Natural killer cell (primary cell): ENCODE data around the gene SFRP2. TPM values are rescaled to one million over a fixed set of nuclear protein-coding genes. Genes with fewer than 3 reads are reported as not detected.

ENCODE experiments used
- ATAC-seq, 3 donors: fragments of 150-1000 bp in 2 of 3; fragments of 200-7000 bp in 1 of 3; cut with Tn5 transposase; 1 replicate in 1 of 3; 2 replicates in 2 of 3; pipeline ENCODE4 v1.10.0; 2021; ENCODE audit warnings: mild to moderate bottlenecking in 2 of 3, moderate library complexity in 2 of 3
- DNase-seq, 2 donors: peaks; one replicate each; pipeline versions ENCODE4 v3.0.0 to v3.0.0-alpha.2; 2013 to 2021; ENCODE audit warnings: mixed read lengths in 1 of 2
- H3K27ac ChIP-seq: one replicate; pipeline ENCODE4 v1.5.1; 2013; ENCODE audit warnings: mild to moderate bottlenecking, low read length
- H3K27me3 ChIP-seq: one replicate; pipeline ENCODE4 v1.6.1; 2013; ENCODE audit warnings: low read length; ENCODE audit not compliant: control insufficient read depth, insufficient read depth
- H3K36me3 ChIP-seq: one replicate; pipeline ENCODE4 v1.6.1; 2013; ENCODE audit warnings: low read length; ENCODE audit not compliant: control insufficient read depth, insufficient read depth
- H3K4me1 ChIP-seq: one replicate; pipeline ENCODE4 v1.6.1; 2013; ENCODE audit warnings: low read length; ENCODE audit not compliant: control insufficient read depth, insufficient read depth
- H3K4me3 ChIP-seq: one replicate; pipeline ENCODE4 v1.5.1; 2013; ENCODE audit warnings: low read length
- H3K9me3 ChIP-seq: one replicate; pipeline ENCODE4 v1.6.1; 2013; ENCODE audit warnings: low read length; ENCODE audit not compliant: control insufficient read depth, insufficient read depth
- H3K27ac Mint-ChIP-seq, 2 donors: one replicate each; pipeline ENCODE4 v1.8.0; 2022; ENCODE audit warnings: mild to moderate bottlenecking in 2 of 2, mixed read lengths in 2 of 2, moderate library complexity in 1 of 2
- H3K27me3 Mint-ChIP-seq, 2 donors: one replicate each; pipeline ENCODE4 v1.8.0; 2022; ENCODE audit warnings: low read depth in 2 of 2, mixed read lengths in 2 of 2
- H3K36me3 Mint-ChIP-seq: one replicate; pipeline ENCODE4 v1.8.0; 2022; ENCODE audit warnings: mixed read lengths
- H3K4me1 Mint-ChIP-seq, 2 donors: one replicate each; pipeline ENCODE4 v1.8.0; 2022; ENCODE audit warnings: mixed read lengths in 2 of 2
- H3K4me3 Mint-ChIP-seq: one replicate; pipeline ENCODE4 v1.8.0; 2022; ENCODE audit warnings: mild to moderate bottlenecking, moderate library complexity, mixed read lengths
- H3K9me3 Mint-ChIP-seq, 2 donors: one replicate each; pipeline ENCODE4 v1.8.0; 2022; ENCODE audit warnings: mixed read lengths in 2 of 2
- WGBS: methylation state at CpG from one replicate; pipeline ENCODE4 v1.1.7; 2013; ENCODE audit warnings: missing lambda C conversion rate; ENCODE audit not compliant: insufficient coverage; 5-methylcytosine and 5-hydroxymethylcytosine counted together
- intact Hi-C: fragments of 100-400 bp; cut with micrococcal nuclease; formaldehyde crosslinking; loops from one replicate; pipeline ENCODE4 v1.14.2; 2022
- total RNA-seq, 4 donors: library from RNA; stranded (reverse); fragments of 120-200 nt in 1 of 4; gene quantifications; one replicate each; pipeline versions ENCODE4 v1.2.3 to v1.2.4, GENCODE V29; 2013 to 2022
- TF ChIP-seq, protein P1 (sequence below): fragments of 200-600 bp; IDR thresholded peaks from one replicate; pipeline ENCODE4 v1.8.0; 2022; ENCODE audit warnings: antibody characterized with exemption

The SFRP2 gene
- total RNA-seq, 3 donors from 2014 or later (not counting 1 experiment from before 2014, with no cell fraction given): not detected

DNA sequence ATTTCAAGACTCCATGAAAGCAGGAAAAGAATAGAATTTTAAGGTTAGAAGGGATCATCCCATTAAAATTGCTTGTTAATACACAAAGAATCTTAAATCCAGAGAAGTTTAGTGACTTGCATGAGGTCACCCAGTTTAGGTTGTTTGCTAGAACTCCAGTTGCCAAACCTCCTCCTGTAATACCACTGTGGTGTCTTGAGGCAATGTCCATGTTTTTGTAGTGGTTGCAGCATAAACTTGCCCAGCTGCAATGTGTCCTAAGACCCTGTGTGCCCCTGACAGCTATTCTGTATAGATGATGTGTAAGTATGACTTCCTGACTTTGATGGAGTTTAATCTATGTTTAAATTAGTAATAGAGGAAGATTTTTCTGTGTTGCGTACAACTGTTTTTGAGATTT is 6.3 kb downstream of the SFRP2 start:
- intact Hi-C loops: loop anchor here (10.0 kb wide), 1 partner anchor 1592 kb away; the partner anchor contains the start of gene MAP9
- TF ChIP-seq, protein P1, sequence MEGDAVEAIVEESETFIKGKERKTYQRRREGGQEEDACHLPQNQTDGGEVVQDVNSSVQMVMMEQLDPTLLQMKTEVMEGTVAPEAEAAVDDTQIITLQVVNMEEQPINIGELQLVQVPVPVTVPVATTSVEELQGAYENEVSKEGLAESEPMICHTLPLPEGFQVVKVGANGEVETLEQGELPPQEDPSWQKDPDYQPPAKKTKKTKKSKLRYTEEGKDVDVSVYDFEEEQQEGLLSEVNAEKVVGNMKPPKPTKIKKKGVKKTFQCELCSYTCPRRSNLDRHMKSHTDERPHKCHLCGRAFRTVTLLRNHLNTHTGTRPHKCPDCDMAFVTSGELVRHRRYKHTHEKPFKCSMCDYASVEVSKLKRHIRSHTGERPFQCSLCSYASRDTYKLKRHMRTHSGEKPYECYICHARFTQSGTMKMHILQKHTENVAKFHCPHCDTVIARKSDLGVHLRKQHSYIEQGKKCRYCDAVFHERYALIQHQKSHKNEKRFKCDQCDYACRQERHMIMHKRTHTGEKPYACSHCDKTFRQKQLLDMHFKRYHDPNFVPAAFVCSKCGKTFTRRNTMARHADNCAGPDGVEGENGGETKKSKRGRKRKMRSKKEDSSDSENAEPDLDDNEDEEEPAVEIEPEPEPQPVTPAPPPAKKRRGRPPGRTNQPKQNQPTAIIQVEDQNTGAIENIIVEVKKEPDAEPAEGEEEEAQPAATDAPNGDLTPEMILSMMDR: no peak
- Histone ChIP-seq H3K36me3 (no peaks in the 10 kb centered on the region), H3K27me3 (peaks cover 12% of the 10 kb centered on the region), H3K27ac (no peak overlapping the region), H3K4me3 (no peak overlapping the region), H3K4me1 (no peaks in the 10 kb centered on the region), H3K9me3 (no peaks in the 10 kb centered on the region)
- Mint-ChIP-seq H3K9me3 (no peaks in the 10 kb centered on the region), H3K27me3 (peaks cover 53 to 80% of the 10 kb centered on the region in 2 donors), H3K27ac (no peak overlapping the region), H3K36me3 (no peaks in the 10 kb centered on the region), H3K4me1 (no peaks in the 10 kb centered on the region), H3K4me3 (no peak overlapping the region)
- ATAC-seq: no peak
- WGBS: 100% methylated on average over 1 of the region's 1 CpG
- DNase-seq: no peak

DNA sequence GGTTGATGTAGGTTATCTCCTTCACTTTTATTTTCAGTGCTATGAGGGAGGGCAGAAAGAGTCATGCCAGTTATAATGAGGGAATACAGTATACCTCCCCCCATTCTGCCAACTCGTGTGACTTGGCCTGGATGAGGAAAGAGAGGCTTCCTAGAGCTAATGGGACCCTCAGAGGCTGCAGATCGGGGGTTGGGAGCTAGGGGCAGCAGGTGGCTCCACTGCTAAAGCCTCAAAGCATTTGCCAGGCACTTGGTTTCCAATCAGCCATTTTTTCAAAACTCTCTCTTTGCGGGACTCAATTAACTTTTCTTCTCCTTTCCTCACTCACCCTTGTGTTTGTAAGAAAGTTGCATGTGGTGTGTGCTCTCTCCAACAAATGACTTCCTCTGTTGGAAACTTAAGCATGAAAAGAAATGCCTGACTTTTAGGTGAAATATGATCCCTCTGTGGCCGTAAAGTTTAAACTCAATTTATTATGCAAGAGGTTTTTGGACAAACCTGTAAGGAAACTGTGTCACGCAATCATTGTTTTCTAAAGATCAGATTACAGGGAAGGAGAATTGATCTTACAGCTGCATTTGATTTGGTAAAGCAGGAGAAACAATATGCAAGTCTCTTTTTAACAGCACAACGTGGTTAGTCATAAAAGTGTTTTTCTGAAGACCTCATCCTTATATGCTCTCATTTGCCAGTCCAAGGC is 7.0 kb downstream of the SFRP2 start:
- no peak overlapping the region for H3K27ac ChIP-seq
- WGBS: 46% methylated on average over 5 of the region's 6 CpGs
- no peaks in the 10 kb centered on the region for H3K36me3 ChIP-seq
- peaks cover 12% of the 10 kb centered on the region for H3K27me3 ChIP-seq
- Mint-ChIP-seq H3K9me3 (no peaks in the 10 kb centered on the region), H3K27me3 (peaks cover 52 to 77% of the 10 kb centered on the region in 2 donors), H3K27ac (no peak overlapping the region), H3K4me1 (no peaks in the 10 kb centered on the region), H3K36me3 (no peaks in the 10 kb centered on the region), H3K4me3 (no peak overlapping the region)
- no peaks in the 10 kb centered on the region for H3K4me1 ChIP-seq
- ATAC-seq: no peak
- H3K9me3 ChIP-seq: no peaks in the 10 kb centered on the region
- TF ChIP-seq, protein P1: no peak
- no peak overlapping the region for H3K4me3 ChIP-seq
- no peak for DNase-seq
- intact Hi-C loops: loop anchor here (10.0 kb wide), 1 partner anchor 1593 kb away; the partner anchor contains the start of gene MAP9

DNA sequence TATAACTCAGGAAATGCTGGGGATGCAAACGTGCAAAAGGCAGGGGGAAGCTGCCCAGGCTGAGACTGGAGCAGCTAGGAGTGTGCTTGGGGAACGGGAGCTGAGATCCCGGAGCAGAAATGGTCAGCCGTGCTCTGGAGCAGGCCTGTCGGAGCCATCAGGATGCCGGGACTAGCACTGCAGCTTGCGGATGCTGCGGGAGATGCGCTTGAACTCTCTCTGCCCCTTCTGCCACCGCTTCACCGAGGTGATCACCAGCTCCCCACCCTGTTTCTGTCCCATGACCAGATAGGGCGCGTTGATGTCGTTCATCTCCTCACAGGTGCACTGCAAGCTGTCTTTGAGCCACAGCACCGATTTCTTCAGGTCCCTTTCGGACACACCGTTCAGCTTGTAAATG is 7.6 kb downstream of the SFRP2 start:
- intact Hi-C loops: loop anchor here (10.0 kb wide), 1 partner anchor 1594 kb away; the partner anchor contains the start of gene MAP9
- Mint-ChIP-seq H3K4me1 (no peaks in the 10 kb centered on the region), H3K4me3 (no peak overlapping the region), H3K9me3 (no peaks in the 10 kb centered on the region), H3K27ac (no peak overlapping the region), H3K36me3 (no peaks in the 10 kb centered on the region), H3K27me3 (peaks cover 52 to 77% of the 10 kb centered on the region in 2 donors)
- Histone ChIP-seq H3K36me3 (no peaks in the 10 kb centered on the region), H3K9me3 (no peaks in the 10 kb centered on the region), H3K27me3 (peaks cover 12% of the 10 kb centered on the region), H3K4me3 (no peak overlapping the region), H3K4me1 (no peaks in the 10 kb centered on the region), H3K27ac (no peak overlapping the region)
- TF ChIP-seq, protein P1: no peak
- no peak for ATAC-seq
- no peak for DNase-seq
- 90% methylated on average over 17 of the region's 17 CpGs for WGBS
